Motor neuron (in vitro differentiated cells): ENCODE data around the gene FAM120B. TPM values are rescaled to one million over a fixed set of nuclear protein-coding genes. Genes with fewer than 3 reads are reported as not detected.

Source experiments
- ATAC-seq, 8 experiments: fragments of 200-7000 bp; cut with Tn5 transposase; replicated peaks in 6 of 8; 2 replicates each; pipeline ENCODE4 v1.8.0; 2021; ENCODE audit warnings: mild to moderate bottlenecking in 8 of 8, moderate library complexity in 8 of 8
- H3K27ac ChIP-seq, 2 donors: fragments of 250-450 bp; sonication (Bioruptor Pico); 2 replicates each; pipeline ENCODE4 v1.9.0; 2021; ENCODE audit warnings: antibody characterized with exemption in 2 of 2, mild to moderate bottlenecking in 2 of 2, moderate library complexity in 1 of 2
- H3K4me1 ChIP-seq, 2 donors: fragments of 250-450 bp; sonication (Bioruptor Pico); replicated peaks in 1 of 2; 2 replicates each; pipeline ENCODE4 v1.6.1; 2021; ENCODE audit warnings: antibody characterized with exemption in 2 of 2, mild to moderate bottlenecking in 2 of 2, moderate library complexity in 1 of 2
- H3K4me3 ChIP-seq, 5 donors: fragments of 250-450 bp; sonication (Bioruptor Pico); 2 replicates each; pipeline ENCODE4 v1.9.0; 2021; ENCODE audit warnings: antibody characterized with exemption in 5 of 5, mild to moderate bottlenecking in 5 of 5, moderate library complexity in 4 of 5
- WGBS, 10 experiments: fragments of 450-650 bp; shearing (Covaris generic); methylation state at CpG; one replicate each; pipeline ENCODE4 v1.0.0; 2022; 5-methylcytosine and 5-hydroxymethylcytosine counted together
- in situ Hi-C, 9 experiments: fragments of 400-800 bp; cut with MboI; loops; one replicate each; pipeline ENCODE4 v1.15.0; 2021; ENCODE audit warnings: low sequenced_read_pairs in 9 of 9, low pct_unique_long_range_greater_than_20kb in 2 of 9; ENCODE audit not compliant: unreplicated experiment in 9 of 9
- total RNA-seq, 8 experiments: library from RNA; unstranded; fragments of 300-600 nt; gene quantifications; 2 replicates each; pipeline versions ENCODE4 v1.2.3 to v1.2.4, GENCODE V29; 2022

Gene FAM120B
- total RNA-seq, 8 experiments from 2014 or later, result 15.9 to 35.4 (median 22.2) TPM

DNA sequence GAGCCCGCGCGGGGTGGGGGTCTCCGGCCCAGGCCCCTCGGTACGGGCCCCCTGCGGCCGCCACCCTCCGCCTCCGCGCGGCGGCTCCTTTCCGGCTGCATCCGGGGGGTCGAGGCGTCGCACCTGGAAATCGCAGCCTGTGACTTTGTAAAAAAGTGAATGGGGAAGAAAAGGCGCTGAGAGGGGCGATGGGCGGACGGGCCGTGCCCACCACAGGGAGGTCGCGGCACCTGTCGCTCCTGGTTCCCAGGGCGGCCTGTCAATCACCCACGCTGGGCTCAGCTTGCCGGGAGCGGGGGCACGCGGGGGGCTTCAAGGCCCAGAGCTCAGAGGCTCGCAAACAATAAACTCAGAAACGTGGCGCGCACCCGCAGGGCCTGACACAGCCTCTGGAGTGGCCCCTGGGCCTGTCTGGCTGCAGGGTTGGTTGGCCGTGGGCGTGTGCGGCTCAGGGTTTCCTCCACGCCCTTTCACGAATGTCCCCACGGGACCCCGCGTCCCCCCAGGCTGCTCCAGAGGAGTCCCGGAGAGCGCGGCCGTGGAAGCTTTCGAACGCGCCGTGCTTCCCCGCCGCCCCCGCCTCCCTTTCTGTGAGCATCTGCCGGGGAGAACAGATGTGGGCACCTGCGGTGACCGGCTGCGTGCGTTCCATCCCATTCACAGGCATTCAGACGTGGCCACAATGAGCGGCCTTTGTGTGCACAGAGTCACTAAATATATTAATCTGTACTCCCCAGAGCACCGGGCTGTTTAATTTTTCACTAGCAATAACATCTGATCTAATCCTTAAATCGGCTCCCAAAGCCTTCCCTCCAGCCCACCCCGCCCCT lies 9.6 kb upstream of the FAM120B start:
- Histone ChIP-seq H3K4me3 (peak overlapping the region; percentile 17 to 41 (median 38)), H3K4me1 (peaks cover 51 to 58% of the 10 kb centered on the region in 2 donors), H3K27ac (peak overlapping the region; percentile 29 to 83)
- in situ Hi-C loops, result loop anchor here in 2 of 9 experiments (25.0 kb wide), 1 partner anchor 460 kb away; no protein-coding TSS in a partner anchor
- ATAC-seq, result peak in 5 of 8 experiments; percentile 35 to 45 (median 43)
- 0% methylated on average over 2 of the region's 67 CpGs; no CpG with 5 or more reads in 9 of the 10 experiments for whole genome bisulfite sequencing, 10 experiments

DNA sequence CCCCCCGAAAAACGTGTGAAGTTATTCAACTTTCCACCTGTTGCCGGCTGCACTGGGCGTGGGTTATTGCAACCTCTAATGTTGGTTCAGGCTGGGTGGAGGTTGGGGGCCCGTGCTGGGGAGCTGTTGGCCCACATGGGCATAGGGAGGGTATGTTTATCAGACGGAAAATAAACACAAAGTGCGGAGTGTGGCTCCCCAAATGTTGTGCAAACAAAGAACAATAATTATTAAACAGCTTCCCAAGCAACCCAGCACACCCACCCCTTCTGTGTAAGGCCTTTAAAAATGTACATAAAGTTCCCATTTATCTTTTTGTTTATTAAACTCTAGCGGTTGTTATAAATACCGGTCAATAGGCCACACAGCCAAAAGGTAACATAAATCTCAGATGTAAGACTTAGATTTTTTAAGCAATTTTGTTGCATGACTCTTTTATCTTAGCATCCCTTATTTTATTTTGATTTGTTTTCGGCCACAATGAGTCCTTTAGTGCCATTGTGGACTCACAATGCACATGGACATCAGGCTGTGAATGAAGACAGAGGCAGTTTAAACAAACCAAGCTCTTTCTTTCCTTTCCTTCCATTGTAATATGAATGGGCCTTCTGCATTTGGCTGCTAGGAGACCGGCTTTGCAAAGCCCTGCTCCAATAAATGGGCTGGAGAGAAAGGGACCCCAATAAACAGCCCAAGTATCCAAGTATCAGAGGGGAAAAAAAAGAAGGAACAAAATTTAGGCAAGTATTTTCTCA lies 8.8 kb upstream of the FAM120B start:
- WGBS, 10 experiments, result 2 to 94% (median 16%) methylated on average over 2 to 10 of the region's 11 CpGs
- in situ Hi-C loops, result loop anchor here in 2 of 9 experiments (25.0 kb wide), 1 partner anchor 460 kb away; no protein-coding TSS in a partner anchor
- peaks cover 43 to 50% of the 10 kb centered on the region in 2 donors for H3K4me1 ChIP-seq
- peak in 5 of 8 experiments; percentile 25 to 57 (median 45) for ATAC-seq
- peak overlapping the region in 1 of 5 donors; percentile 38 for H3K4me3 ChIP-seq
- peak overlapping the region in 1 of 2 donors; percentile 83 for H3K27ac ChIP-seq

DNA sequence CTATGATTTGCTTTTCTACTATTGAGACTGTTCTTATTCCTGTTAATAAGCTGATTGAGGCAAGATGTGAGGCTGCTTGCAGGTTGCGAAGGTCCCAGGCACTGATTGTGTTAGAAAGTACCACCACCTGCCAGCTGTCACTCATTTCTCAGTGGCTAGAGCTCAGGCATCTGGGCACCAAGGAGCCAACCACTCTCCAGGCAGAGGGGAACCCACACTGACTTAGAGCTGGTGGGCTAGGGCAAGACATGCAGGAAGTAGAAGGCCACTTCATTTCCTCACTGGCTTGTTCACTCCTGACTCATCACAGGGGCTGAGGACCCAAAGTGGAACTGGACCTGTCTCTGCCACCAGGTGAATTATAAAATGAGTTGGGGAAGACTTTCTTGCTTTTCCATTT lies 7.9 kb upstream of the FAM120B start:
- Histone ChIP-seq H3K4me3 (no peak overlapping the region), H3K4me1 (peaks cover 34 to 41% of the 10 kb centered on the region in 2 donors), H3K27ac (no peak overlapping the region)
- WGBS, 10 experiments, result 80 to 100% methylated on average over 1 of the region's 1 CpG; no CpG with 5 or more reads in 8 of the 10 experiments
- in situ Hi-C loops, result loop anchor here in 2 of 9 experiments (25.0 kb wide), 1 partner anchor 461 kb away; no protein-coding TSS in a partner anchor
- ATAC-seq, result no peak

- Histone ChIP-seq H3K4me1 (peaks cover 25 to 27% of the 10 kb centered on the region in 2 donors), H3K27ac (no peak overlapping the region), H3K4me3 (no peak overlapping the region)
- no peak for ATAC-seq
- in situ Hi-C loops, result loop anchor here in 1 of 9 experiments (25.0 kb wide), 1 partner anchor 464 kb away; no protein-coding TSS in a partner anchor
- 40 to 100% (median 93%) methylated on average over 1 of the region's 1 CpG; no CpG with 5 or more reads in 6 of the 10 experiments for WGBS, 10 experiments
Observed at GRCh38 chr6:170301184-170301583, 5.4 kb upstream of the FAM120B start.

- 0 to 100% (median 77%) methylated on average over 1 to 14 of the region's 29 CpGs; no CpG with 5 or more reads in 2 of the 10 experiments for WGBS, 10 experiments
- peak overlapping the region; percentile 58 to 90 (median 70) for H3K4me3 ChIP-seq
- peak in 2 of 8 experiments; percentile 11 to 12 for ATAC-seq
- in situ Hi-C loops, result loop anchor here in 1 of 9 experiments (25.0 kb wide), 1 partner anchor 469 kb away; no protein-coding TSS in a partner anchor
- H3K4me1 ChIP-seq, result peaks cover 21 to 25% of the 10 kb centered on the region in 2 donors
- H3K27ac ChIP-seq, result peak overlapping the region; percentile 4 to 17
Observed at GRCh38 chr6:170305805-170306323, 694 bp upstream of the FAM120B start.

DNA sequence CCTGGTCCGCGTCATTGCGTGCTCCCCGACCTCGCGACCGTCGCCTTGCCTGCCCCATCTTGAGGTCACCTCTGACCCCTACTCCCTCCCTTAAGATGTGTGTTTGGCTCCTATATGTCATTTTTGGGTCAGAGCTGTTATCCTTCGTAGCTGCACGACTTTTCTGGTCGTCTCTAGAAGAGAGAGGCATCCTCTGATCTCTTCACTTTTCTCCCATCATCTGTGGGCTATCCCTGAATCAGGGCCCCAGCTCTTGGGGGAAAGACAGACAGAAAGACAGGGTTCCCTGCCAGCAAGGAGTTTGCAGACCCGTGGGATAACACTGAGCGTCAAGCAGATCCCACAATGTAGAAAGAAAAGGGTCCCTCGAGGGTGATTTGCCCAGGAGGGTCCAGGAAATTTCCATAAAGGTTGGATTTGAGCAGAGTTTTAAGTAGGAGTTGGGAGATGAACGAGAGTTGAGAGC lies 555 bp downstream of the FAM120B start:
- WGBS, 10 experiments, result 0 to 60% (median 22%) methylated on average over 1 to 9 of the region's 15 CpGs
- no peak for ATAC-seq
- in situ Hi-C loops, result loop anchor here in 1 of 9 experiments (25.0 kb wide), 1 partner anchor 470 kb away; no protein-coding TSS in a partner anchor
- H3K4me3 ChIP-seq, result peak overlapping the region; percentile 58 to 90 (median 70)
- peak overlapping the region; percentile 80 to 95 for H3K27ac ChIP-seq
- H3K4me1 ChIP-seq, result peaks cover 21 to 25% of the 10 kb centered on the region in 2 donors

- Histone ChIP-seq H3K4me3 (no peak overlapping the region), H3K27ac (no peak overlapping the region), H3K4me1 (peaks cover 21 to 25% of the 10 kb centered on the region in 2 donors)
- in situ Hi-C loops, result loop anchor here in 1 of 9 experiments (25.0 kb wide), 1 partner anchor 471 kb away; no protein-coding TSS in a partner anchor
- ATAC-seq, result no peak
- WGBS, 10 experiments, result 60 to 100% (median 92%) methylated on average over 1 of the region's 1 CpG; no CpG with 5 or more reads in 3 of the 10 experiments
Observed at GRCh38 chr6:170308761-170309160, 2.2 kb downstream of the FAM120B start.

DNA sequence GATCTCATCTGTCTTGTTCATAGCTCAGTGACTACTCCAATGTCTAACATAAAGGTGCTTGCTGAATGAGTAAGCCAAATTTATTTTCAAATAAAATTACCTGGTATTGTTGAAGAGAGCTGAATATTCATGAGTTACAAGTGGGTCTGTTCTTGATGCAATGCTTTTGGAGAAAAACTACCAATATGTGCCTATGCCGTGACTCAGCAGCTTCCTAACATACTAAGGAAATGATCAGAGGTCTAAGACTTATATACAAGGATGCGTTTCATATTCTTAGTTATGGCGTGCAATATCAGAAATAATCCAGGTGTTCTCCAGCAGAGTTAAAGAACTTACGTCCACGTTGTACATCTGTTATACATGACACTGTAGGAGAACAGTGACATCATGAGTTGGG lies 5.1 kb downstream of the FAM120B start:
- no peak overlapping the region for H3K4me3 ChIP-seq
- WGBS, 10 experiments, result 54 to 100% (median 87%) methylated on average over 1 to 5 of the region's 5 CpGs
- no peak overlapping the region for H3K27ac ChIP-seq
- ATAC-seq, result no peak
- in situ Hi-C loops, result loop anchor here in 1 of 9 experiments (25.0 kb wide), 1 partner anchor 474 kb away; no protein-coding TSS in a partner anchor
- peaks cover 16 to 19% of the 10 kb centered on the region in 2 donors for H3K4me1 ChIP-seq

DNA sequence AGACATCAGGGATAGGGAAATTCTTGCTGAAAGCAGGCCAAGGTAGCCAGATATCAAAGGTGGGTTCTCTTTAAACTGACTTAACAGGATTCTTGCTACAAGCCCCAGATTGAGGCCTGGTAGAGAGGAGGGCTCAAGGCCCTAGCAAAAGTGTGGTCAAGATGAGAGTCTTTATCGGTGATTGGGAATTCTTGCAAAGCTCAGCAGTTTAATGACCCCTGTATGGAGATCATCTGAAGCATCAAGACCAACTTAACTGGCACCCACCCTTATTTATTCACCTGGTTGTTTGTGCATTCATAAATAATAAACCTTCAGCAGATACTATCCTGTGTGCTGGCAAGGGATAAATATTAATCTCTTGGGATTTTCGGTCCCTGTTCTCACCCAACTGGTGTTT lies 6.3 kb downstream of the FAM120B start:
- Histone ChIP-seq H3K4me1 (peaks cover 10 to 13% of the 10 kb centered on the region in 2 donors), H3K27ac (no peak overlapping the region), H3K4me3 (no peak overlapping the region)
- no peak for ATAC-seq
- in situ Hi-C loops, result loop anchor here in 1 of 9 experiments (25.0 kb wide), 1 partner anchor 476 kb away; no protein-coding TSS in a partner anchor
- 78 to 94% (median 92%) methylated on average over 1 to 2 of the region's 2 CpGs; no CpG with 5 or more reads in 7 of the 10 experiments for WGBS, 10 experiments

DNA sequence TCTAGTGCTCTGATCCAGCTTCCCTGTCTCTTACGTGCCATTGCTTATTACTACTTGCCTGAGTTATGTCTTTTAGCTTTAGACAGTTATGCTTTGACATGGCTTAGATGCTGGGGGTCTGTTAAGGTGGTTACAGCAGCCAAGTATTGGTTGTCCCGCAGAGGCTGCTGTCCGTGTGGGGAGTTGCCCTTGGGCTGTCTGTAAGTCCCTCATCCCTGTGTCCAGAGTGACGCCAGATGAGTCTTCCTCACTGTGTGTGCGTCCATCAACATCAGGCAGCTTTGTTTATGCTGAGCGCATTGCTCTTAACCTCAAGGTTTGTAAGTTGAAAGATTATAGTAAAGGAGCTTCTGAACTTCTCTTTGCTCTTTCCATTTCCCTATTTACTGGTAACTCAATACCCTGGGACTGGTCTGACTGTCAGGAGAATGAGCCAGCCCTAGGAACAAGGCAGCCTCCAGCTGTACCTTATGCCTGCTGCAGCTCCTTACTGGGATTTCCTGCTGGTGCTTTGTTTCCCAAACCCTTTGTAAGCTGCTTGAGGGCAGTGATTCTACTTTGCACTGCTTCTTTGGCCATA lies 7.2 kb downstream of the FAM120B start:
- Histone ChIP-seq H3K4me1 (peaks cover under 1 to 4% of the 10 kb centered on the region in 2 donors), H3K27ac (no peak overlapping the region), H3K4me3 (no peak overlapping the region)
- in situ Hi-C loops, result loop anchor here in 1 of 9 experiments (25.0 kb wide), 1 partner anchor 477 kb away; no protein-coding TSS in a partner anchor
- WGBS, 10 experiments, result 80 to 100% (median 91%) methylated on average over 2 to 6 of the region's 6 CpGs; no CpG with 5 or more reads in 2 of the 10 experiments
- ATAC-seq, result peak in 2 of 8 experiments; percentile 42 to 54

DNA sequence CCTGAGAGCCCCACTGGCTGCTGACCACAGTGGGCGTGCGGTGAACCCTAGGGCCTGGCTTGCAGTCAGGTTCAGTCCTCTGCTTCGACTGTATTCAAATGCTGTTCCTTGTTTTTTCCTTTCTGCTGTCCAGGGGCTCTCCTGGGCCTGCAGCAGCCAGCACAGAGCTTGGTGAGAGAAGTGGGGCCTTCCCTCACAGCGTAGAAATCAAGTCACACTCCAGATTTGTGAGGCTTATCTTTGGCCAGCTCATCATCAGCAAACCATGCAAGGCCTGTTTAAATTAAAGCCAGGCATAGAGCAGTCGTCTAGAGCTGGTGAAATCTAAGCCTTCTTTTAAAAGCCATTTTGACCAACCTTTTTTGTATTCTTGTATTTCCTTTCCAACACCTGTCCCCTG lies 8.4 kb downstream of the FAM120B start:
- ATAC-seq, result no peak
- H3K4me1 ChIP-seq, result no peaks in the 10 kb centered on the region
- no peak overlapping the region for H3K4me3 ChIP-seq
- in situ Hi-C loops, result loop anchor here in 1 of 9 experiments (25.0 kb wide), 1 partner anchor 478 kb away; no protein-coding TSS in a partner anchor
- H3K27ac ChIP-seq, result no peak overlapping the region
- WGBS, 10 experiments, result 13 to 100% (median 85%) methylated on average over 1 to 5 of the region's 5 CpGs; no CpG with 5 or more reads in 2 of the 10 experiments
